Keratinocyte (primary cell): ENCODE measurements around the gene RIT2. TPM values are rescaled to one million over a fixed set of nuclear protein-coding genes. Genes with fewer than 3 reads are reported as not detected.

Experiments used
- DNase-seq: peaks from one replicate; pipeline ENCODE4 v3.0.0-alpha.2; 2011; ENCODE audit warnings: low read depth, missing footprints, low spot score
- FAIRE-seq: peaks from 2 replicates; lab custom pipeline; 2011; peaks lifted over from hg19 to GRCh38; lab: Jason Lieb, UNC
- H2AFZ ChIP-seq: 2 replicates; pipeline ENCODE4 v1.6.0; 2012; ENCODE audit warnings: low read length, control low read depth, inconsistent platforms; ENCODE audit not compliant: control insufficient read depth
- H3K27ac ChIP-seq: 2 replicates; pipeline ENCODE4 v1.5.1; 2011; ENCODE audit warnings: low read length; ENCODE audit not compliant: control insufficient read depth, insufficient read depth
- H3K27me3 ChIP-seq: 3 replicates; pipeline ENCODE4 v1.6.0; 2011; ENCODE audit warnings: low read length; ENCODE audit not compliant: control insufficient read depth, insufficient read depth; ENCODE audit errors: extremely low read depth
- H3K36me3 ChIP-seq, 2 experiments: 2 replicates in 1 of 2; 3 replicates in 1 of 2; pipeline ENCODE4 v1.5.1; 2011; ENCODE audit warnings: low read length in 2 of 2, mild to moderate bottlenecking in 1 of 2; ENCODE audit not compliant: control insufficient read depth in 2 of 2, insufficient read depth in 2 of 2; ENCODE audit errors: extremely low read depth in 1 of 2
- H3K4me1 ChIP-seq: 3 replicates; pipeline ENCODE4 v1.5.1; 2011; ENCODE audit warnings: low read length; ENCODE audit not compliant: control insufficient read depth, insufficient read depth; ENCODE audit errors: extremely low read depth
- H3K4me2 ChIP-seq: 3 replicates; pipeline ENCODE4 v1.6.0; 2011; ENCODE audit warnings: low read depth, low read length; ENCODE audit not compliant: control insufficient read depth, insufficient read depth; ENCODE audit errors: extremely low read depth
- H3K4me3 ChIP-seq, 3 experiments: fragments of 200-600 bp in 1 of 3; sonication (generic) in 1 of 3; 2 replicates in 2 of 3; 3 replicates in 1 of 3; pipeline ENCODE4 v1.5.1; 2011 to 2016; ENCODE audit warnings: low read length in 3 of 3, mild to moderate bottlenecking in 3 of 3, control low read depth in 2 of 3, inconsistent platforms in 1 of 3, low read depth in 1 of 3, mixed read lengths in 1 of 3, mixed run types in 1 of 3, moderate library complexity in 1 of 3; ENCODE audit not compliant: control insufficient read depth in 2 of 3, insufficient read depth in 2 of 3; ENCODE audit errors: extremely low read depth in 1 of 3
- H3K79me2 ChIP-seq: 2 replicates; pipeline ENCODE4 v1.6.0; 2012; ENCODE audit warnings: low read length; ENCODE audit not compliant: control insufficient read depth, insufficient read depth
- H3K9ac ChIP-seq: 3 replicates; pipeline ENCODE4 v1.6.0; 2011; ENCODE audit warnings: low read length; ENCODE audit not compliant: control insufficient read depth, insufficient read depth; ENCODE audit errors: extremely low read depth
- H3K9me1 ChIP-seq: 3 replicates; pipeline ENCODE4 v1.6.0; 2011; ENCODE audit warnings: low read length; ENCODE audit not compliant: control insufficient read depth, insufficient read depth; ENCODE audit errors: extremely low read depth
- H3K9me3 ChIP-seq: 2 replicates; pipeline ENCODE4 v1.5.1; 2012; ENCODE audit warnings: low read depth, low read length; ENCODE audit not compliant: control insufficient read depth
- H4K20me1 ChIP-seq: 3 replicates; pipeline ENCODE4 v1.6.0; 2011; ENCODE audit warnings: low read length; ENCODE audit not compliant: control insufficient read depth, insufficient read depth; ENCODE audit errors: extremely low read depth
- EZH2 ChIP-seq: IDR thresholded peaks from one replicate; pipeline ENCODE4 v1.6.1; 2012; ENCODE audit warnings: inconsistent platforms, mild to moderate bottlenecking, low read length, moderate library complexity
- dilution Hi-C: fragments of 300-500 bp; cut with MboI; formaldehyde crosslinking; loops from one replicate; pipeline ENCODE4 v1.7.0; 2020; ENCODE audit warnings: low sequenced_read_pairs; ENCODE audit not compliant: extremely low pct_ligation_motif_present
- polyA plus RNA-seq, 5 experiments: library from polyadenylated mRNA; depleted of rRNA in 3 of 5; stranded (reverse) in 3 of 5; stranded (forward) in 1 of 5; unstranded in 1 of 5; fragments of >200 nt; gene quantifications; 1 replicate in 1 of 5; 2 replicates in 3 of 5; 3 replicates in 1 of 5; pipeline versions ENCODE4 v1.2.1 to v1.2.3, GENCODE V29; 2011 to 2012; ENCODE audit warnings: missing spikeins in 2 of 5, low read depth in 1 of 5, low replicate concordance in 1 of 5
- TF ChIP-seq, protein P1 (sequence below), 3 experiments: IDR thresholded peaks in 1 of 3; conservative IDR thresholded peaks in 1 of 3; optimal IDR thresholded peaks in 1 of 3; 2 replicates in 2 of 3; 3 replicates in 1 of 3; pipeline versions ENCODE3 to v1.5.1; 2011; ENCODE audit warnings: low read length in 3 of 3, mild to moderate bottlenecking in 3 of 3, moderate library complexity in 2 of 3, control low read depth in 1 of 3, inconsistent platforms in 1 of 3; ENCODE audit not compliant: insufficient read depth in 2 of 3; ENCODE audit errors: extremely low read depth in 1 of 3

The RIT2 gene
- polyA plus RNA-seq, 1 donor (not counting 4 experiments of a cell fraction or from before 2014, with no cell fraction given): not detected

DNA sequence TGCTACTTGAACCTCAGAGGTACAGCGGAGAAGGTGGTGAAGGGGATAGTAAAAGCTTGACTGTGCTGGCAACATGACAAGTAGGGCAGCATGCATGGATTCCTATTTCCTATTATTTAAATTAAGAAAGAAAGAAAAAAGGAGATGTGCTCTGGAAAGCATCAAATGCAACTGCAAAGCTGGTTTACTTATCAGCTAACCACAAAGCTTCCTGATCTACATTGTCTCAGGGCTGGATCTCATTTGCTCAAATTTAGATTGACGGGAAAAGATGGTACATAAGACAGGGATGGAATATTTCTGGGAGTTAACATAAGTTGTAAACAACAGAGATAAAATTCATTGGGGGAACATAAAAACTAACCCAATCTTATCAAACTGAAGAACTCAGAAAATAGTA, 178.0 kb downstream of the RIT2 start:
- H3K4me3 ChIP-seq: no peak overlapping the region
- H3K79me2 ChIP-seq: no peaks in the 10 kb centered on the region
- dilution Hi-C loops: no loop called here
- H3K4me1 ChIP-seq: no peaks in the 10 kb centered on the region
- no peaks in the 10 kb centered on the region for H3K36me3 ChIP-seq
- no peak overlapping the region for H3K9ac ChIP-seq
- DNase-seq (no peak), FAIRE-seq (no peak)
- no peak overlapping the region for H3K4me2 ChIP-seq
- H2AFZ ChIP-seq: no peak overlapping the region
- no peaks in the 10 kb centered on the region for H3K9me1 ChIP-seq
- TF ChIP-seq EZH2: no peak
- TF ChIP-seq, protein P1, sequence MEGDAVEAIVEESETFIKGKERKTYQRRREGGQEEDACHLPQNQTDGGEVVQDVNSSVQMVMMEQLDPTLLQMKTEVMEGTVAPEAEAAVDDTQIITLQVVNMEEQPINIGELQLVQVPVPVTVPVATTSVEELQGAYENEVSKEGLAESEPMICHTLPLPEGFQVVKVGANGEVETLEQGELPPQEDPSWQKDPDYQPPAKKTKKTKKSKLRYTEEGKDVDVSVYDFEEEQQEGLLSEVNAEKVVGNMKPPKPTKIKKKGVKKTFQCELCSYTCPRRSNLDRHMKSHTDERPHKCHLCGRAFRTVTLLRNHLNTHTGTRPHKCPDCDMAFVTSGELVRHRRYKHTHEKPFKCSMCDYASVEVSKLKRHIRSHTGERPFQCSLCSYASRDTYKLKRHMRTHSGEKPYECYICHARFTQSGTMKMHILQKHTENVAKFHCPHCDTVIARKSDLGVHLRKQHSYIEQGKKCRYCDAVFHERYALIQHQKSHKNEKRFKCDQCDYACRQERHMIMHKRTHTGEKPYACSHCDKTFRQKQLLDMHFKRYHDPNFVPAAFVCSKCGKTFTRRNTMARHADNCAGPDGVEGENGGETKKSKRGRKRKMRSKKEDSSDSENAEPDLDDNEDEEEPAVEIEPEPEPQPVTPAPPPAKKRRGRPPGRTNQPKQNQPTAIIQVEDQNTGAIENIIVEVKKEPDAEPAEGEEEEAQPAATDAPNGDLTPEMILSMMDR (optimal IDR thresholded peaks at IDR 0.05 in 1 of 3, IDR thresholded peaks at IDR 0.05 in 1 of 3, conservative IDR thresholded peaks at IDR 0.05 in 1 of 3; ENCODE audit: extremely low read depth in 1 of 3, insufficient read depth in 2 of 3, low read length in 3 of 3): no peak
- no peaks in the 10 kb centered on the region for H4K20me1 ChIP-seq
- H3K27me3 ChIP-seq: no peaks in the 10 kb centered on the region
- H3K27ac ChIP-seq: no peak overlapping the region
- H3K9me3 ChIP-seq: no peaks in the 10 kb centered on the region

DNA sequence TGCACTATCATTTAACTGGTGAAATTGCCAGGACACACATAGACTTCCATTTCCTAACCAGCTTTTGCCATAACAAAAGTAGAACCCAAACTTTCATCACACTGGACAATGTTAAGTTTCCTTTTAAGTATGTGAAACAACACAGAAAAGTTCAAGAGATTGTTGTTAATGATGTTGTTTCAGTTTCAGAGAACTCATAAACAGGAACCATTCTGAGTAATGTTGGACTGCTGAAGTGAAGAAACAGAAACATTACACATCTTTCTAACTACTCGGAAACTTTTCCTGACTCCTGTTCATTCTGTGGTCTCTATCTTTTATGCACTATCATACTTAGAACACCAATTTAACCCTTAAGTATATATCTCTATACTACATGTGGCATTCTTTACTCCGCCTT, 179.2 kb downstream of the RIT2 start:
- no peaks in the 10 kb centered on the region for H4K20me1 ChIP-seq
- H3K9me3 ChIP-seq: no peaks in the 10 kb centered on the region
- H3K9me1 ChIP-seq: no peaks in the 10 kb centered on the region
- H3K27me3 ChIP-seq: no peaks in the 10 kb centered on the region
- H3K9ac ChIP-seq: no peak overlapping the region
- dilution Hi-C loops: no loop called here
- no peaks in the 10 kb centered on the region for H3K36me3 ChIP-seq
- no peak overlapping the region for H3K27ac ChIP-seq
- no peaks in the 10 kb centered on the region for H3K4me1 ChIP-seq
- H3K4me2 ChIP-seq: no peak overlapping the region
- FAIRE-seq (no peak), DNase-seq (no peak)
- no peak overlapping the region for H2AFZ ChIP-seq
- TF ChIP-seq, protein P1 (optimal IDR thresholded peaks at IDR 0.05 in 1 of 3, IDR thresholded peaks at IDR 0.05 in 1 of 3, conservative IDR thresholded peaks at IDR 0.05 in 1 of 3; ENCODE audit: extremely low read depth in 1 of 3, insufficient read depth in 2 of 3, low read length in 3 of 3): no peak
- H3K79me2 ChIP-seq: no peaks in the 10 kb centered on the region
- no peak overlapping the region for H3K4me3 ChIP-seq
